WTC11 (cell line): ENCODE measurements around the gene ALK. TPM values are rescaled to one million over a fixed set of nuclear protein-coding genes. Genes with fewer than 3 reads are reported as not detected.
"Not testable (repeated sequence)": the region's sequence is repeated elsewhere in the genome, so short reads cannot be mapped to it uniquely, and the experiment has no call there.

ENCODE experiments used
- ATAC-seq: fragments of 200-7000 bp; cut with Tn5 transposase; 2 replicates; pipeline ENCODE4 v1.10.0; 2021; ENCODE audit warnings: mild to moderate bottlenecking, moderate library complexity
- CTCF ChIA-PET: fragments of 300-600 bp; sonication (Branson Sonifier 250); formaldehyde crosslinking; loops from one replicate; lab custom pipeline; 2021; ENCODE audit warnings: antibody characterized with exemption; lab: Charles Lee
- POLR2A ChIA-PET: fragments of 350-600 bp; sonication (Branson Sonifier 250); formaldehyde crosslinking; loops from one replicate; lab custom pipeline; 2021; ENCODE audit warnings: antibody characterized with exemption; lab: Charles Lee
- DNase-seq: peaks from one replicate; pipeline ENCODE4 v3.0.0; 2021; ENCODE audit warnings: low spot score
- H3K27ac Mint-ChIP-seq: 2 replicates; pipeline ENCODE4 v1.8.0; 2021; ENCODE audit warnings: mixed read lengths
- H3K27me3 Mint-ChIP-seq: 2 replicates; pipeline ENCODE4 v1.8.0; 2021; ENCODE audit warnings: low read depth, mild to moderate bottlenecking, moderate library complexity, mixed read lengths
- H3K36me3 Mint-ChIP-seq: 2 replicates; pipeline ENCODE4 v1.8.0; 2021; ENCODE audit warnings: mixed read lengths
- H3K4me1 Mint-ChIP-seq: 2 replicates; pipeline ENCODE4 v1.8.0; 2022; ENCODE audit warnings: mixed read lengths
- H3K4me3 Mint-ChIP-seq: 2 replicates; pipeline ENCODE4 v1.8.0; 2021; ENCODE audit warnings: mild to moderate bottlenecking, moderate library complexity, mixed read lengths
- H3K9me3 Mint-ChIP-seq: 2 replicates; pipeline ENCODE4 v1.8.0; 2021; ENCODE audit warnings: mixed read lengths
- ATF6 ChIP-seq: sonication (generic); formaldehyde crosslinking; IDR thresholded peaks from 2 replicates; pipeline ENCODE4 v1.8.1; 2023; ENCODE audit warnings: mild to moderate bottlenecking, missing genetic modification reagents
- CREM ChIP-seq: sonication (generic); formaldehyde crosslinking; IDR thresholded peaks from 2 replicates; pipeline ENCODE4 v1.8.1; 2022; ENCODE audit warnings: mild to moderate bottlenecking, missing genetic modification reagents, moderate library complexity
- FOXP1 ChIP-seq: sonication (generic); formaldehyde crosslinking; IDR thresholded peaks from 2 replicates; pipeline ENCODE4 v1.8.0; 2022; ENCODE audit warnings: missing genetic modification reagents, mild to moderate bottlenecking, moderate library complexity, borderline replicate concordance
- GABPB1 ChIP-seq: sonication (generic); formaldehyde crosslinking; IDR thresholded peaks from 2 replicates; pipeline ENCODE4 v1.8.1; 2023; ENCODE audit warnings: mild to moderate bottlenecking, missing genetic modification reagents
- TCF7 ChIP-seq: sonication (generic); formaldehyde crosslinking; IDR thresholded peaks from 2 replicates; pipeline ENCODE4 v1.8.0; 2022; ENCODE audit warnings: mild to moderate bottlenecking, low read depth, missing genetic modification reagents, moderate library complexity
- ZNF232 ChIP-seq: sonication (generic); formaldehyde crosslinking; IDR thresholded peaks from 2 replicates; pipeline ENCODE4 v1.8.0; 2022; ENCODE audit warnings: mild to moderate bottlenecking, missing genetic modification reagents
- ZNF416 ChIP-seq: fragments of 250-450 bp; sonication (Bioruptor Pico); IDR thresholded peaks from 2 replicates; pipeline ENCODE4 v1.9.0; 2021; ENCODE audit warnings: mild to moderate bottlenecking, inconsistent platforms
- ZNF423 ChIP-seq: fragments of 250-450 bp; sonication (Bioruptor Pico); IDR thresholded peaks from 2 replicates; pipeline ENCODE4 v2.1.2; 2022; ENCODE audit warnings: mild to moderate bottlenecking, moderate library complexity
- ZNF671 ChIP-seq: fragments of 250-450 bp; sonication (Bioruptor Pico); IDR thresholded peaks from 2 replicates; pipeline ENCODE4 v1.8.0; 2021; ENCODE audit warnings: mild to moderate bottlenecking
- total RNA-seq: library from RNA; stranded (reverse); gene quantifications from 3 replicates; pipeline ENCODE4 v1.2.3, GENCODE V29; 2021
- TF ChIP-seq, protein P1 (sequence below): fragments of 250-450 bp; sonication (Bioruptor Pico); IDR thresholded peaks from 2 replicates; pipeline ENCODE4 v1.9.0; 2021; ENCODE audit warnings: mild to moderate bottlenecking
- TF ChIP-seq, protein P2 (sequence below): fragments of 250-450 bp; sonication (Bioruptor Pico); IDR thresholded peaks from 2 replicates; pipeline ENCODE4 v1.9.0; 2021; ENCODE audit warnings: mild to moderate bottlenecking
- TF ChIP-seq, protein P3 (sequence below): sonication (generic); formaldehyde crosslinking; IDR thresholded peaks from 2 replicates; pipeline ENCODE4 v1.8.0; 2023; ENCODE audit warnings: missing genetic modification reagents, mild to moderate bottlenecking, borderline replicate concordance
- TF ChIP-seq, protein P4 (sequence below): sonication (generic); formaldehyde crosslinking; IDR thresholded peaks from 2 replicates; pipeline ENCODE4 v1.8.1; 2023; ENCODE audit warnings: mild to moderate bottlenecking, missing genetic modification reagents, borderline replicate concordance
- TF ChIP-seq, protein P5 (sequence below): sonication (generic); formaldehyde crosslinking; IDR thresholded peaks from 2 replicates; pipeline ENCODE4 v1.8.1; 2023; ENCODE audit warnings: mild to moderate bottlenecking, missing genetic modification reagents, moderate library complexity

The ALK gene
- total RNA-seq, 1 experiment from 2014 or later = not detected

DNA sequence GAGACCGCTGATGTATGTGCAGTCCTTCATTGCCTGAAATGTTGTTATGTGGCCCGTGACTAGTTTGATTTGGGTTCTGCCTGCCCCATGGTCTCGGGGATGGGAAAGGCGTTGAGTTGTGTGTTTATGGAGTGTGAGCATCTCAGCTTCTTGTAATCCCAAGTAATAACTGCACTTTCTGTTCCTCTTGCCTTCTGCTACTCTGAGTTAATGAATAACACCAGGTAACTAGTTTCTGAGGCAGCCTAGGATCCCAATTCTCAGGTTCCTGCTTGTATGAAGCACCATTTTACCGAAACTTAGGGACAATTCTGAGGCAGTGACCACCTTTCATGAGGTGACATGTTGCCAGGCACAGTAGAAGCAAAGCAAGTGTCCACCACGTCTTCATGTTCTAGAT lies 170.0 kb downstream of the ALK start (continued):
- TF ChIP-seq CREM (CRISPR knock-in tag) = no peak
- TF ChIP-seq, protein P1, sequence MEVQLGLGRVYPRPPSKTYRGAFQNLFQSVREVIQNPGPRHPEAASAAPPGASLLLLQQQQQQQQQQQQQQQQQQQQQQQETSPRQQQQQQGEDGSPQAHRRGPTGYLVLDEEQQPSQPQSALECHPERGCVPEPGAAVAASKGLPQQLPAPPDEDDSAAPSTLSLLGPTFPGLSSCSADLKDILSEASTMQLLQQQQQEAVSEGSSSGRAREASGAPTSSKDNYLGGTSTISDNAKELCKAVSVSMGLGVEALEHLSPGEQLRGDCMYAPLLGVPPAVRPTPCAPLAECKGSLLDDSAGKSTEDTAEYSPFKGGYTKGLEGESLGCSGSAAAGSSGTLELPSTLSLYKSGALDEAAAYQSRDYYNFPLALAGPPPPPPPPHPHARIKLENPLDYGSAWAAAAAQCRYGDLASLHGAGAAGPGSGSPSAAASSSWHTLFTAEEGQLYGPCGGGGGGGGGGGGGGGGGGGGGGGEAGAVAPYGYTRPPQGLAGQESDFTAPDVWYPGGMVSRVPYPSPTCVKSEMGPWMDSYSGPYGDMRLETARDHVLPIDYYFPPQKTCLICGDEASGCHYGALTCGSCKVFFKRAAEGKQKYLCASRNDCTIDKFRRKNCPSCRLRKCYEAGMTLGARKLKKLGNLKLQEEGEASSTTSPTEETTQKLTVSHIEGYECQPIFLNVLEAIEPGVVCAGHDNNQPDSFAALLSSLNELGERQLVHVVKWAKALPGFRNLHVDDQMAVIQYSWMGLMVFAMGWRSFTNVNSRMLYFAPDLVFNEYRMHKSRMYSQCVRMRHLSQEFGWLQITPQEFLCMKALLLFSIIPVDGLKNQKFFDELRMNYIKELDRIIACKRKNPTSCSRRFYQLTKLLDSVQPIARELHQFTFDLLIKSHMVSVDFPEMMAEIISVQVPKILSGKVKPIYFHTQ = no peak
- TF ChIP-seq, protein P2, sequence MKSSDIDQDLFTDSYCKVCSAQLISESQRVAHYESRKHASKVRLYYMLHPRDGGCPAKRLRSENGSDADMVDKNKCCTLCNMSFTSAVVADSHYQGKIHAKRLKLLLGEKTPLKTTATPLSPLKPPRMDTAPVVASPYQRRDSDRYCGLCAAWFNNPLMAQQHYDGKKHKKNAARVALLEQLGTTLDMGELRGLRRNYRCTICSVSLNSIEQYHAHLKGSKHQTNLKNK = no peak
- no peak for TF ChIP-seq FOXP1 (CRISPR knock-in tag)
- TF ChIP-seq, all 79 proteins: peak for 0

- H3K27ac Mint-ChIP-seq, H3K36me3 Mint-ChIP-seq, DNase-seq, H3K9me3 Mint-ChIP-seq, POLR2A ChIA-PET, ATAC-seq, H3K4me1 Mint-ChIP-seq, CTCF ChIA-PET, H3K27me3 Mint-ChIP-seq, H3K4me3 Mint-ChIP-seq: not testable (repeated sequence)
These were observed 170.9 kb downstream of the ALK start for GRCh38 chr2:29750463-29750862.

GRCh38 chr2:29749843-29750242 lies 171.5 kb downstream of the ALK start:
- TF ChIP-seq, protein P3, sequence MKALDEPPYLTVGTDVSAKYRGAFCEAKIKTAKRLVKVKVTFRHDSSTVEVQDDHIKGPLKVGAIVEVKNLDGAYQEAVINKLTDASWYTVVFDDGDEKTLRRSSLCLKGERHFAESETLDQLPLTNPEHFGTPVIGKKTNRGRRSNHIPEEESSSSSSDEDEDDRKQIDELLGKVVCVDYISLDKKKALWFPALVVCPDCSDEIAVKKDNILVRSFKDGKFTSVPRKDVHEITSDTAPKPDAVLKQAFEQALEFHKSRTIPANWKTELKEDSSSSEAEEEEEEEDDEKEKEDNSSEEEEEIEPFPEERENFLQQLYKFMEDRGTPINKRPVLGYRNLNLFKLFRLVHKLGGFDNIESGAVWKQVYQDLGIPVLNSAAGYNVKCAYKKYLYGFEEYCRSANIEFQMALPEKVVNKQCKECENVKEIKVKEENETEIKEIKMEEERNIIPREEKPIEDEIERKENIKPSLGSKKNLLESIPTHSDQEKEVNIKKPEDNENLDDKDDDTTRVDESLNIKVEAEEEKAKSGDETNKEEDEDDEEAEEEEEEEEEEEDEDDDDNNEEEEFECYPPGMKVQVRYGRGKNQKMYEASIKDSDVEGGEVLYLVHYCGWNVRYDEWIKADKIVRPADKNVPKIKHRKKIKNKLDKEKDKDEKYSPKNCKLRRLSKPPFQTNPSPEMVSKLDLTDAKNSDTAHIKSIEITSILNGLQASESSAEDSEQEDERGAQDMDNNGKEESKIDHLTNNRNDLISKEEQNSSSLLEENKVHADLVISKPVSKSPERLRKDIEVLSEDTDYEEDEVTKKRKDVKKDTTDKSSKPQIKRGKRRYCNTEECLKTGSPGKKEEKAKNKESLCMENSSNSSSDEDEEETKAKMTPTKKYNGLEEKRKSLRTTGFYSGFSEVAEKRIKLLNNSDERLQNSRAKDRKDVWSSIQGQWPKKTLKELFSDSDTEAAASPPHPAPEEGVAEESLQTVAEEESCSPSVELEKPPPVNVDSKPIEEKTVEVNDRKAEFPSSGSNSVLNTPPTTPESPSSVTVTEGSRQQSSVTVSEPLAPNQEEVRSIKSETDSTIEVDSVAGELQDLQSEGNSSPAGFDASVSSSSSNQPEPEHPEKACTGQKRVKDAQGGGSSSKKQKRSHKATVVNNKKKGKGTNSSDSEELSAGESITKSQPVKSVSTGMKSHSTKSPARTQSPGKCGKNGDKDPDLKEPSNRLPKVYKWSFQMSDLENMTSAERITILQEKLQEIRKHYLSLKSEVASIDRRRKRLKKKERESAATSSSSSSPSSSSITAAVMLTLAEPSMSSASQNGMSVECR = no peak
- TF ChIP-seq ZNF423 (CRISPR knock-in tag) (no peak), ZNF232 (CRISPR knock-in tag) (no peak), ATF6 (CRISPR knock-in tag) (no peak), ZNF416 (CRISPR knock-in tag) (no peak), ZNF671 (CRISPR knock-in tag) (no peak), TCF7 (CRISPR knock-in tag) (no peak), GABPB1 (CRISPR knock-in tag) (no peak)
- TF ChIP-seq, protein P4, sequence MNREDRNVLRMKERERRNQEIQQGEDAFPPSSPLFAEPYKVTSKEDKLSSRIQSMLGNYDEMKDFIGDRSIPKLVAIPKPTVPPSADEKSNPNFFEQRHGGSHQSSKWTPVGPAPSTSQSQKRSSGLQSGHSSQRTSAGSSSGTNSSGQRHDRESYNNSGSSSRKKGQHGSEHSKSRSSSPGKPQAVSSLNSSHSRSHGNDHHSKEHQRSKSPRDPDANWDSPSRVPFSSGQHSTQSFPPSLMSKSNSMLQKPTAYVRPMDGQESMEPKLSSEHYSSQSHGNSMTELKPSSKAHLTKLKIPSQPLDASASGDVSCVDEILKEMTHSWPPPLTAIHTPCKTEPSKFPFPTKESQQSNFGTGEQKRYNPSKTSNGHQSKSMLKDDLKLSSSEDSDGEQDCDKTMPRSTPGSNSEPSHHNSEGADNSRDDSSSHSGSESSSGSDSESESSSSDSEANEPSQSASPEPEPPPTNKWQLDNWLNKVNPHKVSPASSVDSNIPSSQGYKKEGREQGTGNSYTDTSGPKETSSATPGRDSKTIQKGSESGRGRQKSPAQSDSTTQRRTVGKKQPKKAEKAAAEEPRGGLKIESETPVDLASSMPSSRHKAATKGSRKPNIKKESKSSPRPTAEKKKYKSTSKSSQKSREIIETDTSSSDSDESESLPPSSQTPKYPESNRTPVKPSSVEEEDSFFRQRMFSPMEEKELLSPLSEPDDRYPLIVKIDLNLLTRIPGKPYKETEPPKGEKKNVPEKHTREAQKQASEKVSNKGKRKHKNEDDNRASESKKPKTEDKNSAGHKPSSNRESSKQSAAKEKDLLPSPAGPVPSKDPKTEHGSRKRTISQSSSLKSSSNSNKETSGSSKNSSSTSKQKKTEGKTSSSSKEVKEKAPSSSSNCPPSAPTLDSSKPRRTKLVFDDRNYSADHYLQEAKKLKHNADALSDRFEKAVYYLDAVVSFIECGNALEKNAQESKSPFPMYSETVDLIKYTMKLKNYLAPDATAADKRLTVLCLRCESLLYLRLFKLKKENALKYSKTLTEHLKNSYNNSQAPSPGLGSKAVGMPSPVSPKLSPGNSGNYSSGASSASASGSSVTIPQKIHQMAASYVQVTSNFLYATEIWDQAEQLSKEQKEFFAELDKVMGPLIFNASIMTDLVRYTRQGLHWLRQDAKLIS = no peak
- TF ChIP-seq, protein P5, sequence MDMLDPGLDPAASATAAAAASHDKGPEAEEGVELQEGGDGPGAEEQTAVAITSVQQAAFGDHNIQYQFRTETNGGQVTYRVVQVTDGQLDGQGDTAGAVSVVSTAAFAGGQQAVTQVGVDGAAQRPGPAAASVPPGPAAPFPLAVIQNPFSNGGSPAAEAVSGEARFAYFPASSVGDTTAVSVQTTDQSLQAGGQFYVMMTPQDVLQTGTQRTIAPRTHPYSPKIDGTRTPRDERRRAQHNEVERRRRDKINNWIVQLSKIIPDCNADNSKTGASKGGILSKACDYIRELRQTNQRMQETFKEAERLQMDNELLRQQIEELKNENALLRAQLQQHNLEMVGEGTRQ (CRISPR knock-in tag) = no peak
- no peaks in the 10 kb centered on the region for H3K36me3 Mint-ChIP-seq
- no peak overlapping the region for H3K27ac Mint-ChIP-seq
- ChIA-PET POLR2A (no interaction called here), CTCF (no interaction called here)
- H3K9me3 Mint-ChIP-seq = no peaks in the 10 kb centered on the region
- DNase-seq (no peak), ATAC-seq (no peak)
- H3K4me3 Mint-ChIP-seq = no peak overlapping the region
- H3K27me3 Mint-ChIP-seq = no peaks in the 10 kb centered on the region
- H3K4me1 Mint-ChIP-seq = no peaks in the 10 kb centered on the region
